Liver (tissue), 9 donors: ENCODE measurements around the gene TRIM38. TPM values are rescaled to one million over a fixed set of nuclear protein-coding genes. Genes with fewer than 3 reads are reported as not detected.

Experiments used
- DNase-seq: peaks from one replicate; pipeline ENCODE4 v3.0.0-alpha.2; 2017; ENCODE audit warnings: low spot score
- H3K27ac ChIP-seq, 2 donors: one replicate each; pipeline ENCODE4 v1.7.0; 2013; ENCODE audit warnings: inconsistent platforms in 2 of 2, low read length in 2 of 2, control low read depth in 1 of 2, low read depth in 1 of 2, mild to moderate bottlenecking in 1 of 2
- H3K27me3 ChIP-seq, 4 donors: one replicate each; pipeline versions ENCODE4 v1.6.1 to v1.7.0; 2013; ENCODE audit warnings: low read length in 3 of 4, inconsistent platforms in 1 of 4, mild to moderate bottlenecking in 1 of 4, moderate library complexity in 1 of 4; ENCODE audit not compliant: control insufficient read depth in 4 of 4, insufficient read depth in 4 of 4
- H3K36me3 ChIP-seq, 4 donors: one replicate each; pipeline versions ENCODE4 v1.6.1 to v1.7.0; 2013; ENCODE audit warnings: low read length in 3 of 4, mild to moderate bottlenecking in 3 of 4, low read depth in 1 of 4, moderate library complexity in 1 of 4; ENCODE audit not compliant: control insufficient read depth in 4 of 4, insufficient read depth in 3 of 4
- H3K4me1 ChIP-seq, 4 donors: one replicate each; pipeline versions ENCODE4 v1.6.1 to v1.7.0; 2013; ENCODE audit warnings: low read length in 3 of 4, mild to moderate bottlenecking in 3 of 4, moderate library complexity in 1 of 4; ENCODE audit not compliant: control insufficient read depth in 4 of 4, insufficient read depth in 4 of 4
- H3K4me3 ChIP-seq, 3 donors: one replicate each; pipeline versions ENCODE4 v1.6.1 to v1.7.0; 2013; ENCODE audit warnings: low read length in 3 of 3, control low read depth in 1 of 3, low read depth in 1 of 3, mild to moderate bottlenecking in 1 of 3
- H3K9ac ChIP-seq, 2 donors: one replicate each; pipeline ENCODE4 v1.7.0; 2013; ENCODE audit warnings: low read length in 2 of 2, mild to moderate bottlenecking in 2 of 2, moderate library complexity in 2 of 2, control low read depth in 1 of 2, low read depth in 1 of 2
- H3K9me3 ChIP-seq, 4 donors: one replicate each; pipeline versions ENCODE4 v1.6.1 to v1.7.0; 2013; ENCODE audit warnings: low read length in 3 of 4; ENCODE audit not compliant: control insufficient read depth in 4 of 4
- CTCF ChIP-seq: fragments of 150-350 bp; IDR thresholded peaks from 2 replicates; pipeline ENCODE4 v1.5.1; 2017; ENCODE audit warnings: improper control_type of control experiment, low read depth, low read length; ENCODE audit not compliant: missing input control
- EGR1 ChIP-seq, 2 donors: IDR thresholded peaks; 2 replicates each; pipeline ENCODE4 v1.6.1; 2016 to 2018; ENCODE audit warnings: antibody characterized with exemption in 2 of 2, low read depth in 2 of 2
- FOXA1 ChIP-seq: IDR thresholded peaks from 2 replicates; pipeline ENCODE4 v1.6.1; 2016; ENCODE audit warnings: antibody characterized with exemption
- FOXA2 ChIP-seq: IDR thresholded peaks from 2 replicates; pipeline ENCODE4 v1.6.1; 2016; ENCODE audit warnings: antibody characterized with exemption
- GABPA ChIP-seq, 2 donors: IDR thresholded peaks in 1 of 2; conservative IDR thresholded peaks in 1 of 2; 2 replicates each; pipeline ENCODE4 v1.6.1; 2016; ENCODE audit warnings: antibody characterized with exemption in 2 of 2, mild to moderate bottlenecking in 1 of 2, moderate library complexity in 1 of 2
- HNF4A ChIP-seq, 2 donors: conservative IDR thresholded peaks; 2 replicates each; pipeline ENCODE4 v1.6.1; 2016; ENCODE audit warnings: antibody characterized with exemption in 2 of 2, mild to moderate bottlenecking in 2 of 2
- HNF4G ChIP-seq: IDR thresholded peaks from 2 replicates; pipeline ENCODE4 v1.6.1; 2016; ENCODE audit warnings: antibody characterized with exemption
- JUND ChIP-seq, 2 donors: IDR thresholded peaks; 2 replicates each; pipeline ENCODE4 v1.6.1; 2016; ENCODE audit warnings: antibody characterized with exemption in 2 of 2
- NR2F2 ChIP-seq: IDR thresholded peaks from 2 replicates; pipeline ENCODE4 v1.6.1; 2016; ENCODE audit warnings: antibody characterized with exemption
- RAD21 ChIP-seq, 2 donors: IDR thresholded peaks; 2 replicates each; pipeline ENCODE4 v1.6.1; 2016; ENCODE audit warnings: antibody characterized with exemption in 2 of 2, mild to moderate bottlenecking in 2 of 2
- REST ChIP-seq: IDR thresholded peaks from 2 replicates; pipeline ENCODE4 v1.6.1; 2016; ENCODE audit warnings: antibody characterized with exemption, mild to moderate bottlenecking
- SP1 ChIP-seq: IDR thresholded peaks from 2 replicates; pipeline ENCODE4 v1.6.1; 2018; ENCODE audit warnings: antibody characterized with exemption, mild to moderate bottlenecking
- TAF1 ChIP-seq: conservative IDR thresholded peaks from 2 replicates; pipeline ENCODE4 v1.6.1; 2016; ENCODE audit warnings: antibody characterized with exemption, mild to moderate bottlenecking
- YY1 ChIP-seq: IDR thresholded peaks from 2 replicates; pipeline ENCODE4 v1.6.1; 2016; ENCODE audit warnings: antibody characterized with exemption, mild to moderate bottlenecking
- ZBTB33 ChIP-seq: IDR thresholded peaks from 2 replicates; pipeline ENCODE4 v1.6.1; 2016; ENCODE audit warnings: antibody characterized with exemption
- WGBS: extraction: QIAGEN DNeasy Blood & Tissue Kit; methylation state at CpG from one replicate; pipeline ENCODE4 v1.1.7; 2013; 5-methylcytosine and 5-hydroxymethylcytosine counted together
- polyA plus RNA-seq, 2 donors: library from polyadenylated mRNA; stranded (reverse) in 1 of 2; unstranded in 1 of 2; fragments of 200-250 nt in 1 of 2; fragments of >200 nt in 1 of 2; fragmentation: Nextera tagmentation in 1 of 2; extraction: Ambion mirVana in 1 of 2; gene quantifications; one replicate each; pipeline versions ENCODE4 v1.2.1 to v1.2.3, GENCODE V29; 2013 to 2015
- total RNA-seq, 2 donors: library from RNA; depleted of rRNA; stranded (reverse); fragments of >200 nt; gene quantifications; one replicate each; pipeline ENCODE4 v1.2.3, GENCODE V29; 2014
- donor health status: healthy.
- donor health status: healthy.
- donor health status: healthy.
- donor health status: healthy.
- donor health status: healthy.

The TRIM38 gene
- total and polyA plus RNA-seq, 4 donors = 1.5 to 3.9 (median 2.9) TPM

GRCh38 chr6:25934735-25935313 is 27.8 kb upstream of the TRIM38 start:
- H3K9me3 ChIP-seq = no peaks in the 10 kb centered on the region
- no peaks in the 10 kb centered on the region for H3K27me3 ChIP-seq
- TF ChIP-seq FOXA1 = no peak
- TF ChIP-seq EGR1 (IDR thresholded peaks at IDR 0.05; ENCODE audit: low read depth in 2 of 2) = no peak
- no peak for TF ChIP-seq REST
- no peak for TF ChIP-seq CTCF
- no peak for TF ChIP-seq HNF4G
- no peak for TF ChIP-seq RAD21 (IDR thresholded peaks at IDR 0.05)
- TF ChIP-seq NR2F2 = no peak
- no peak for TF ChIP-seq FOXA2
- TF ChIP-seq JUND (IDR thresholded peaks at IDR 0.05) = no peak
- TF ChIP-seq TAF1 = no peak
- TF ChIP-seq GABPA (IDR thresholded peaks at IDR 0.05 in 1 of 2, conservative IDR thresholded peaks at IDR 0.05 in 1 of 2) = no peak
- no peak for TF ChIP-seq YY1
- no peak for TF ChIP-seq ZBTB33
- H3K27ac ChIP-seq = no peak overlapping the region
- H3K9ac ChIP-seq = no peak overlapping the region
- 71% methylated on average over 3 of the region's 3 CpGs for WGBS
- H3K4me3 ChIP-seq = no peak overlapping the region
- H3K4me1 ChIP-seq = peaks cover 4 to 19% (median 8%) of the 10 kb centered on the region in 4 donors
- no peak for DNase-seq
- no peaks in the 10 kb centered on the region for H3K36me3 ChIP-seq

GRCh38 chr6:25935953-25936352 is 26.6 kb upstream of the TRIM38 start:
- peaks cover 2 to 16% (median 6%) of the 10 kb centered on the region in 4 donors for H3K4me1 ChIP-seq
- H3K27ac ChIP-seq = no peak overlapping the region
- no peaks in the 10 kb centered on the region for H3K36me3 ChIP-seq
- WGBS = 85% methylated on average over 5 of the region's 5 CpGs
- H3K9me3 ChIP-seq = no peaks in the 10 kb centered on the region
- no peak for DNase-seq
- no peaks in the 10 kb centered on the region for H3K27me3 ChIP-seq
- no peak overlapping the region for H3K9ac ChIP-seq
- no peak overlapping the region for H3K4me3 ChIP-seq
- TF ChIP-seq NR2F2 (no peak), SP1 (no peak), REST (no peak), ZBTB33 (no peak), TAF1 (no peak), HNF4A (conservative IDR thresholded peaks at IDR 0.05) (no peak), FOXA1 (no peak), CTCF (no peak)
